NB4 (cell line): Measurements from ENCODE around the gene RPN1.

Experiments
- CTCF ChIP-seq: IDR thresholded peaks from one replicate; pipeline ENCODE4 v1.5.1; 2012; ENCODE audit warnings: low read depth, low read length
- POLR2A ChIP-seq: IDR thresholded peaks from 2 replicates; pipeline ENCODE4 v1.6.1; 2011; ENCODE audit warnings: mild to moderate bottlenecking; ENCODE audit not compliant: insufficient read length; ENCODE audit errors: extremely low read depth

- TF ChIP-seq CTCF (no peak), POLR2A (no peak)
Measured at GRCh38 chr3:128588147-128588546, 62.5 kb downstream of the RPN1 start.
